Adrenal gland (tissue), 5 donors: ENCODE results near the gene LCE7A.

ENCODE experiments used
- POLR2A ChIP-seq, 2 donors: fragments of 450-650 bp; IDR thresholded peaks; one replicate each; pipeline ENCODE4 v1.6.1; 2017; ENCODE audit warnings: antibody characterized with exemption in 2 of 2, mild to moderate bottlenecking in 2 of 2, moderate library complexity in 1 of 2
- TF ChIP-seq, protein P1 (sequence below), 6 experiments: fragments of 450-650 bp in 4 of 6; fragments of 200-600 bp in 2 of 6; sonication (generic) in 1 of 6; IDR thresholded peaks; 1 replicate in 5 of 6; 2 replicates in 1 of 6; pipeline versions ENCODE4 v1.5.1 to v1.8.0; 2016 to 2021; ENCODE audit warnings: antibody characterized with exemption in 6 of 6, mild to moderate bottlenecking in 2 of 6, moderate library complexity in 1 of 6
- donor health status: DM: no; HTN: no; CAD: no.

DNA sequence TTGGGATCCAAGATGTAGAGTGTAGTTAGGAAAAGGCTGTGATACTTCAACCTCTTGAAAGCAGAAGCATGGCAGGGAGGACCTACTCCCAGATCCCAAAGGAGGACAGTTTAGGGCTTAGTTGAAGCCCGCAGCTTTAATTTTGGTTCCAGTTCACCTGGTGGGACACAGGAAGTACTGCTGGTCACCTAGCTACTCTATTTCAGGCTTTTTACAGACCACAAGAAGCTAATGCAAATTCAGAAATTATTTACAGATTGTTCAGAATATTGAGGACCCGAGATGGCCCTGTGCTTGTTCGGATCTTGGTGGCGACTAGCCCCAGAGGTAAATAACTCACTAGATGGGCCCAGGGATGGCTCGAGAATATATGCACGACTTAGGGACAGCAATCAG is 11.9 kb downstream of the LCE7A start:
- TF ChIP-seq, protein P1, sequence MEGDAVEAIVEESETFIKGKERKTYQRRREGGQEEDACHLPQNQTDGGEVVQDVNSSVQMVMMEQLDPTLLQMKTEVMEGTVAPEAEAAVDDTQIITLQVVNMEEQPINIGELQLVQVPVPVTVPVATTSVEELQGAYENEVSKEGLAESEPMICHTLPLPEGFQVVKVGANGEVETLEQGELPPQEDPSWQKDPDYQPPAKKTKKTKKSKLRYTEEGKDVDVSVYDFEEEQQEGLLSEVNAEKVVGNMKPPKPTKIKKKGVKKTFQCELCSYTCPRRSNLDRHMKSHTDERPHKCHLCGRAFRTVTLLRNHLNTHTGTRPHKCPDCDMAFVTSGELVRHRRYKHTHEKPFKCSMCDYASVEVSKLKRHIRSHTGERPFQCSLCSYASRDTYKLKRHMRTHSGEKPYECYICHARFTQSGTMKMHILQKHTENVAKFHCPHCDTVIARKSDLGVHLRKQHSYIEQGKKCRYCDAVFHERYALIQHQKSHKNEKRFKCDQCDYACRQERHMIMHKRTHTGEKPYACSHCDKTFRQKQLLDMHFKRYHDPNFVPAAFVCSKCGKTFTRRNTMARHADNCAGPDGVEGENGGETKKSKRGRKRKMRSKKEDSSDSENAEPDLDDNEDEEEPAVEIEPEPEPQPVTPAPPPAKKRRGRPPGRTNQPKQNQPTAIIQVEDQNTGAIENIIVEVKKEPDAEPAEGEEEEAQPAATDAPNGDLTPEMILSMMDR (IDR thresholded peaks at IDR 0.05), result no peak
- no peak for TF ChIP-seq POLR2A (IDR thresholded peaks at IDR 0.05)
